NCI-H1930 (cell line): ENCODE measurements around the gene SOX13.

Experiments used
- DNase-seq, 2 experiments: peaks; one replicate each; lab custom pipeline; 2025; lab: John Stamatoyannopoulos, UW

Gene SOX13

GRCh38 chr1:204152310-204153044 is 79.6 kb downstream of the SOX13 start:
- DNase-seq, result no peak

GRCh38 chr1:204153667-204154066 is 80.8 kb downstream of the SOX13 start:
- DNase-seq, result no peak

GRCh38 chr1:204154568-204155255 is 81.8 kb downstream of the SOX13 start:
- no peak for DNase-seq

- DNase-seq, result no peak
Measured at GRCh38 chr1:204155881-204156280, 83.0 kb downstream of the SOX13 start.

GRCh38 chr1:204157962-204158361 is 85.0 kb downstream of the SOX13 start:
- no peak for DNase-seq

- DNase-seq, result no peak
Measured at GRCh38 chr1:204161609-204162493, 88.9 kb downstream of the SOX13 start.

- peak; percentile 46 to 56 for DNase-seq
Measured at GRCh38 chr1:204162494-204163074, 89.7 kb downstream of the SOX13 start.

- no peak for DNase-seq
Measured at GRCh38 chr1:204166219-204166618, 93.3 kb downstream of the SOX13 start, which contains the start of gene REN. Gene REN, minus strand, starts transcription at chr1:204166337. Its CDS starts 44 bp downstream, at chr1:204166293.

GRCh38 chr1:204167730-204168129 is 94.8 kb downstream of the SOX13 start:
- no peak for DNase-seq

GRCh38 chr1:204169858-204170257 is 96.9 kb downstream of the SOX13 start:
- DNase-seq, result no peak

- no peak for DNase-seq
Measured at GRCh38 chr1:204170494-204171155, 97.7 kb downstream of the SOX13 start.

GRCh38 chr1:204171751-204172178 is 98.8 kb downstream of the SOX13 start:
- no peak for DNase-seq

- DNase-seq, result no peak
Measured at GRCh38 chr1:204172404-204173029, 99.6 kb downstream of the SOX13 start.

GRCh38 chr1:204174958-204175357 is 102.0 kb downstream of the SOX13 start:
- no peak for DNase-seq

GRCh38 chr1:204176049-204176448 is 103.1 kb downstream of the SOX13 start:
- DNase-seq, result no peak

- no peak for DNase-seq
Measured at GRCh38 chr1:204177133-204177532, 104.2 kb downstream of the SOX13 start.
